ENCODE data around the gene UPF2. TPM values are rescaled to one million over a fixed set of nuclear protein-coding genes. Genes with fewer than 3 reads are reported as not detected.

Gene UPF2
- total and polyA plus RNA-seq, 10 of the 15 experiments (the other 5 are each of a cell fraction or from before 2014, with no cell fraction given) = 21.0 to 44.4 (median 25.9) TPM

GRCh38 chr10:11893749-11894278, 148.8 kb downstream of the UPF2 start:
- ChIA-PET RAD21 (ENCODE audit: unreplicated experiment) (no interaction called here), CTCF (interaction anchor here (0.9 kb wide), 1 partner anchor 24 kb away, joined by 4 read pairs; no protein-coding TSS in a partner anchor), POLR2A (interaction anchor here (0.6 kb wide), 1 partner anchor 38 kb away, joined by 3 read pairs; no protein-coding TSS in a partner anchor), SMC1A (ENCODE audit: uncharacterized antibody, unreplicated experiment) (no interaction called here)
- no peaks in the 10 kb centered on the region for H3K79me2 ChIP-seq (ENCODE audit: control insufficient read depth, insufficient read depth, low read length)
- 66% methylated on average over 22 of the region's 22 CpGs for WGBS (ENCODE audit: insufficient coverage, insufficient replicate concordance, low lambda C conversion rate, missing lambda C conversion rate)
- H3K9me3 ChIP-seq (replicated peaks; ENCODE audit: control insufficient read depth, insufficient read depth, low read length) = no peaks in the 10 kb centered on the region
- TF ChIP-seq ZNF592 (IDR thresholded peaks at IDR 0.05) (no peak), POU2F2 (IDR thresholded peaks at IDR 0.05; ENCODE audit: borderline replicate concordance, low read depth, low read length) (no peak), RELA (IDR thresholded peaks at IDR 0.05; ENCODE audit: borderline replicate concordance, partially characterized antibody) (no peak)
- H3K9ac ChIP-seq (ENCODE audit: control insufficient read depth, insufficient read depth, low read length) = no peak overlapping the region
- no peak for ATAC-seq
- H2AFZ ChIP-seq (ENCODE audit: control insufficient read depth, low read depth, low read length) = no peak overlapping the region
- no peaks in the 10 kb centered on the region for H4K20me1 ChIP-seq (ENCODE audit: control insufficient read depth, insufficient read depth)
- H3K4me1 ChIP-seq (ENCODE audit: control insufficient read depth, insufficient read depth, low read length) = no peaks in the 10 kb centered on the region
- H3K27me3 ChIP-seq (replicated peaks in 1 of 2; ENCODE audit: control insufficient read depth in 2 of 2, insufficient read depth in 2 of 2, low read length in 1 of 2) = no peaks in the 10 kb centered on the region
- intact Hi-C loops (cut with micrococcal nuclease; ENCODE audit: unreplicated experiment) = no loop called here
- H3K4me2 ChIP-seq (ENCODE audit: control insufficient read depth, insufficient read depth) = no peak overlapping the region
- in situ Hi-C loops (cut with MboI) = no loop called here
- FAIRE-seq = no peak
- H3K36me3 ChIP-seq (ENCODE audit: control insufficient read depth in 2 of 2, insufficient read depth in 2 of 2, low read length in 1 of 2) = no peaks in the 10 kb centered on the region
- H3K27ac ChIP-seq (ENCODE audit: control insufficient read depth, insufficient read depth) = no peak overlapping the region
- no peak for DNase-seq (ENCODE audit: low read depth, low spot score)
- H3K4me3 ChIP-seq = no peak overlapping the region
- no TSS peak for BruUV-seq (replicated peaks)

Measured in GM12878 (cell line).